GM18873 (cell line): ENCODE data around the gene UPK3A.
"Not testable (repeated sequence)": the region's sequence is repeated elsewhere in the genome, so short reads cannot be mapped to it uniquely, and the experiment has no call there.

Experiments used
- ATAC-seq: cut with Tn5 transposase; IDR thresholded peaks from one replicate; pipeline ENCODE4 v1.9.1; 2021; ENCODE audit warnings: mild to moderate bottlenecking, moderate library complexity, moderate number of reproducible peaks; ENCODE audit not compliant: unreplicated experiment, low FRiP score

UPK3A gene

GRCh38 chr22:45324311-45324711 is 39.6 kb downstream of the UPK3A start:
- ATAC-seq: no peak

- not testable (repeated sequence) for ATAC-seq
Observed at GRCh38 chr22:45328261-45328660, 43.5 kb downstream of the UPK3A start.

DNA sequence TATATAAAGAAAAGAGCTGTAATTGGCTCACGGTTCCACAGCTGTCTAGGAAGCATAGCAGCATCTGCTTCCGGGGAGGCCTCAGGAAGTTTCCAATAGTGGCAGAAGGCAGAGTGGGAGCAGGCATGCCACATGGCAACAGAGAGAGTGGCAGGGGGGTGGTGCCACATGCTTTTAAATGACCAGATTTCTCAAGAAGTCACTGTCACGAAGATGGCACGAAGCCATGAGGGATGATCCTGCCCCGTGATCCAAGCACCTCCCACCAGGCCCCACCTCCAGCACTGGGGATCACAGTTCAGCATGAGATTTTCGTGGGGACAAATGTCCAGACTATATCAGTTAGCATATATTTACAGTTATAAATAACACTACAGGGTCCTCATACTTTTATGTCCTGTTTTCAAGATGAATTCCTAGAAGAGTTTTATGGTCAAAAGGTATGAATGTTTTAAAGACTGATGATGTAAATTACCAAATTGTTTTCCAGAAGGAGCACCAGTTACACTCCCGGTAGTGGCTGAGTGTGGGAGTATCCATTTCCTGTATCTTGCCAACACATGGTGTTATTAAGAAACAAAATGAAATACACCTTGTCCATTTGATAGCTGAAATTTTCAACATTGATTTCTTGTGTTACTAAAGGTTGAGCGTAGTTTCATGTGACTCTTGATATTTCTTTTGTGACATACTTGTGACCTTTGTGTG is 44.2 kb downstream of the UPK3A start:
- no peak for ATAC-seq

GRCh38 chr22:45329530-45329936 is 44.8 kb downstream of the UPK3A start:
- no peak for ATAC-seq

DNA sequence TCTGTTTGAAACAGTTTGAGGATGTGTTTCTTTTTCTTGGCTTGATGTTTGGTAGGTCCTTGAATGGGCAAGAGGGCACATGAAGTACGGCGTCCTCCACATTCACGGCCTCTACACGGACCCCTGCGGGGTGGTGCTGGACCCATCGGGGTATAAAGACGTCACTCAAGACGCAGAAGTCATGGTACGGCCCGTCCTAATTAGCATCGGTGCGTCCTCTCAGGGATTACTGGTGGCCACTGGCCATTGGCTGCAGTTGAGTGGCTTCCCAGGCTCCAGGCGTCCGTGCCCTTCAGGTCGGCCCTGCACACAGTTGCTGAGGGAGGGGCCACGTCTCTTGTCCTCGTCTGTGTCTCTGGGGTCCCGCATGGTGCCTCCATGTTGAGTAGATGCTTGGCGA is 45.8 kb downstream of the UPK3A start:
- ATAC-seq: no peak

GRCh38 chr22:45331486-45331885 is 46.7 kb downstream of the UPK3A start:
- ATAC-seq: no peak

DNA sequence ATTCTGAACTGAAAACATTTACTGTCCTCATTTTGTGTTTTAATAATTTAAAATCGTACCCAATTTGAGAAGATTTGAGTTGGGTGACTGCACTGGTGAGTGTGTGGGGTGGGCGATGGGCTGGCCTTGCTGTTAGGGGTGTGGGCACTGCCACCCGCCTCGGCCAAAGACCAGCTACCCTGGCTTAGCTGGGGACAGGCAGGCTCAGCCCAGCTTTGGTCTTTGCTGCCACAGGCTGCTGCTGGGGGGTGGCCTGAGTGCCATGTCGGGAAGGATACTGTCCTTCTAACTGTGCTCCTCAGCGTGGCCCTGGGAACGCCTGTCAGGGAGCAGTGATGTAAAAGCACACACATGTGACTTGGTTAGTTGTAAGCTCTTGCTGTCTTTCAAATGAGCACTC is 47.3 kb downstream of the UPK3A start:
- no peak for ATAC-seq

DNA sequence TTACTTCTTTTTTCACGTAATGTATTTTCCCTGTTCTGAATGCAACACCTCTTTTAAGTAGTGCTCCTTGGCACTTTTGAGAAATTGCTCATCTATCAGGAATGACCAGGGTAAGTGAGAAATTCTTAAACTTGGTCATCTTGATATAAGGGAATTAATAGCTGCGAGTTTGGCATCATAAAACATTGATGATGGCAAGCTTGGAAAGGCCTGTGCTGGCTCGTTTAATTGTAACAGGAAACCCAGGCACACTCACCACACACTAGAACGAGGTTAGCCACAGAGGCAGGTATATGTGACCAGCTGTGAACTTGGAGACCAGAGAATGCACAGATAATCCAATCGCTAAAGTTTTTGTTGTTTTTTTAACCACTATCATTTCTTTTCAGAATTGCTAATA is 49.3 kb downstream of the UPK3A start:
- no peak for ATAC-seq

DNA sequence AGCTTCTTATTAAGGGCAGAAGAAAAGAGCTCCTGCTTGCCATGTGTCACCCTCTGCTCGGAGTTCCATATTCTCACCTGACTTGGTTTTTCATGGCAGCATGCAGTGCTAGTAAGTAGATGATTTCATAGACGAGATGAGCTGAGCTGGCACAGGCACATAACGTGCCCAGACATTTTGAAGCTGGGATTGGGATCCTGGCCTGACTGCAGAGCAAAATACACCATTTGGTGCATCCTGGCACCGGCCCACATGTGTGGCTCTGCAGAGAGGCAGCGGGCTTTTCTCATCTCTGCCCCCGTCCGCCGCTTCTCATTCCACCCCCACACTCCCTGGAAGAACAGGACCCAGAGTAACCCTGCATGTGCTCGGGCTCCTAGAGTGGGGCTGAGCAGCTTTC is 49.8 kb downstream of the UPK3A start:
- no peak for ATAC-seq

GRCh38 chr22:45335021-45335818 is 50.5 kb downstream of the UPK3A start:
- no peak for ATAC-seq

GRCh38 chr22:45335854-45336522 is 51.2 kb downstream of the UPK3A start:
- no peak for ATAC-seq

- ATAC-seq: no peak
Observed at GRCh38 chr22:45336971-45337431, 52.3 kb downstream of the UPK3A start.

- no peak for ATAC-seq
Observed at GRCh38 chr22:45337536-45337935, 52.8 kb downstream of the UPK3A start.

DNA sequence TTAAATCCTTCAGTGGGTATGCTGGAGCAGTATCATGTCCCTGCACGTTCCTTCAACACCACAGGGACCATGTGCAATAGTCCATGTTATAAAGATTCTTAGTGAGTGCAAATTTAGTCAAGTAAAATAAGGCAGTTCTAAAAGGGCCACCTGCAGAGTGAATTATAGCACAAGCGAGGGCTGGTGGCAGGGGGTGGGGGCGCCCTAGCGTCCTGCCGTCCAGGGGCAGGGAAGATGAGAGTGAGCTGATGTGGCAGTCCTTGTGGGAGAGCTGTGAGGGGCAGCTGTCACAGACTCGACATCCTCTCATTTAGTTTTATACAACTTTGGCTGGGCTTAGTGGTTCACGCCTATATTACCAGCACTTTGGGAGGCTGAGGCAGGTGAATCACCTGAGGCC is 54.0 kb downstream of the UPK3A start:
- no peak for ATAC-seq

DNA sequence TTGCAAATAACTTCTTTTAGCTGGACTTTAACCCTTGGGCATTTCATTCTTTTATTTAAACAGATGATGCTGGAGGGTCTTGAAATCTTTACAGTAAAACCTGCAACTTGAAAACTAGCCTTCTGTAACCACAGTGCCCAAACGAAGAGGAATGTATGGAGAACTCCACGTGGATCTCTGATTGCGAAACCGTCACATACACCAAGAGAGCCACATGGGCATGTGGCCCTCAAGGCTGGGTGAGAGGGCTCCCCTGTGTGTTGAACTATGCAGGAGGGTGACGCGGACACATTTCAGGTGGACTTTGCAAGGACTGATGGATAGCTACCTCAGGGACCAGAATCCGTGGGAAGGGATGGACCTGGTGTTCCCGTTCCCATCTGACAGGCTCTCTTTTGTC is 55.6 kb downstream of the UPK3A start:
- ATAC-seq: no peak

DNA sequence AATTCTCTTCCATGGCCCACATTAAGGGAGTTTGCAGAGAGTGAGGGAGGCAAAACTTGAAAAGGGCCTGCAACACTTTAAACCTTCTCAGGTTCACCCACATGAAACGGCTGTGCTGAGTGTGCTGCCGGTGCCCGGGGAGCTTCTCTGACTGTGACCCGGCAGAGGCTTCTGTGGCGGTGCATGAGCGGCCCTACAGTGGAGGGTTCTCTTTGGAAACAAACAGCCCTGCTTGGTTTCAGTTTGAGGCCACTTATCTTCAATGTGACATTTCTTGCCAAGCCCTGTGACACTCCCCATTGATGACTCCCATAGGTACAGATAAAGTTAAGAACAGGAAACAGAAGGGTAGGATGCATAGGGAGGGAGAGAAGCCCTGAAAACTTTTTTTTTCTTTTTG is 56.7 kb downstream of the UPK3A start:
- ATAC-seq: no peak

DNA sequence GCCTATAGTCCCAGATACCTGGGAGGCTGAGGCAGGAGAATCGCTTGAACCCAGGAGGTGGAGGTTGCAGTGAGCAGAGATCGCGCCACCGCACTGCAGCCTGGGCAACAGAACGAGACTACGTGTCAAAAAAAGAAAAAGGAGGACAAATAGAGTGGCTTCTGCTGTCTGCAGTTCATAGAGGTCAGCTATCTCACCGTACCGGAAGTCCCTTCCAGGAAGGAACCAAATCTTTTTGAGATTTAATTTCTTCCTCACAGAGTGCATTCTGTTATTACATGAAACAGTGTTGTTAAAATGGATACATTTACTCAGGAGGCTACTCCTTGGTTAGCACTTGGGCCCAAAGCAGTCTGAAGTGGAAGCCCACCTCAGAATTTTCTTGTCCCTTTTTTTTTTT is 58.4 kb downstream of the UPK3A start:
- ATAC-seq: no peak

GRCh38 chr22:45344334-45344733 is 59.6 kb downstream of the UPK3A start:
- ATAC-seq: no peak
